IMR-90 (cell line): ENCODE measurements around the gene MCFD2. TPM values are rescaled to one million over a fixed set of nuclear protein-coding genes. Genes with fewer than 3 reads are reported as not detected.
A peak's percentile ranks its signal among the peaks of the same experiment; 100 is the strongest.

ENCODE experiments used
- ATAC-seq: fragments of 200-7000 bp; cut with Tn5 transposase; 2 replicates; pipeline ENCODE4 v1.9.1; 2020; ENCODE audit warnings: low read depth, mild to moderate bottlenecking, moderate library complexity
- BruUV-seq: library from RNA; stranded (reverse); fragments of 400-500 nt; replicated peaks from 2 replicates; lab custom pipeline; 2021; lab: Mats Ljungman, UMichigan
- CTCF ChIA-PET: fragments of 300-600 bp; formaldehyde crosslinking; extraction: SDS; loops from one replicate; lab custom pipeline; 2021; ENCODE audit warnings: antibody characterized with exemption; lab: Yijun Ruan, JAX
- POLR2A ChIA-PET: fragments of 300-600 bp; sonication (Branson Sonifier 250); formaldehyde crosslinking; loops from one replicate; lab custom pipeline; 2022; ENCODE audit warnings: antibody characterized with exemption; ENCODE audit not compliant: unreplicated experiment; lab: Charles Lee
- DNase-seq: peaks from one replicate; pipeline ENCODE4 v3.0.0; 2013
- H2AFZ ChIP-seq: replicated peaks from 2 replicates; pipeline ENCODE3; 2013; ENCODE audit warnings: low read length, mild to moderate bottlenecking; ENCODE audit not compliant: poor library complexity
- H2AK5ac ChIP-seq: 2 replicates; pipeline ENCODE4 v1.6.1; 2013; ENCODE audit warnings: low read depth, low read length, inconsistent platforms
- H2AK9ac ChIP-seq: replicated peaks from 2 replicates; pipeline ENCODE3; 2013; ENCODE audit warnings: mild to moderate bottlenecking, low read depth, low read length, moderate library complexity; ENCODE audit not compliant: poor library complexity
- H2BK120ac ChIP-seq: 2 replicates; pipeline ENCODE4 v1.6.1; 2013; ENCODE audit warnings: low read depth, low read length, inconsistent platforms
- H2BK15ac ChIP-seq: 3 replicates; pipeline ENCODE4 v1.6.1; 2013; ENCODE audit warnings: low read depth, low read length, inconsistent platforms
- H2BK20ac ChIP-seq: 2 replicates; pipeline ENCODE4 v1.6.1; 2013; ENCODE audit warnings: low read depth, mild to moderate bottlenecking, inconsistent platforms, low read length, moderate library complexity
- H2BK5ac ChIP-seq: 2 replicates; pipeline ENCODE4 v1.6.1; 2013; ENCODE audit warnings: mild to moderate bottlenecking, low read depth, low read length, inconsistent platforms; ENCODE audit not compliant: poor library complexity, severe bottlenecking
- H3K14ac ChIP-seq: replicated peaks from 2 replicates; pipeline ENCODE4 v1.6.1; 2013; ENCODE audit warnings: low read depth, low read length, inconsistent platforms
- H3K18ac ChIP-seq: 2 replicates; pipeline ENCODE4 v1.6.1; 2013; ENCODE audit warnings: low read depth, low read length, control low read depth
- H3K23ac ChIP-seq: 2 replicates; pipeline ENCODE4 v1.6.1; 2013; ENCODE audit warnings: low read depth, low read length, inconsistent platforms
- H3K27ac ChIP-seq: 2 replicates; pipeline ENCODE4 v1.5.1; 2013; ENCODE audit warnings: mild to moderate bottlenecking, control low read depth, low read length; ENCODE audit not compliant: insufficient read depth
- H3K27me3 ChIP-seq: 2 replicates; pipeline ENCODE4 v1.6.1; 2013; ENCODE audit warnings: low read length; ENCODE audit not compliant: control insufficient read depth, insufficient read depth
- H3K36me3 ChIP-seq: 2 replicates; pipeline ENCODE4 v1.6.1; 2013; ENCODE audit warnings: low read length, mixed read lengths; ENCODE audit not compliant: control insufficient read depth, insufficient read depth
- H3K4ac ChIP-seq: 2 replicates; pipeline ENCODE4 v1.6.1; 2013; ENCODE audit warnings: low read depth, low read length, inconsistent platforms
- H3K4me1 ChIP-seq: 2 replicates; pipeline ENCODE4 v1.6.1; 2013; ENCODE audit warnings: low read length, mixed read lengths; ENCODE audit not compliant: control insufficient read depth, insufficient read depth
- H3K4me2 ChIP-seq: 2 replicates; pipeline ENCODE4 v1.6.1; 2013; ENCODE audit warnings: low read depth, mild to moderate bottlenecking, control low read depth, low read length, moderate library complexity
- H3K4me3 ChIP-seq: 2 replicates; pipeline ENCODE4 v1.5.1; 2013; ENCODE audit warnings: low read depth, mild to moderate bottlenecking, control low read depth, low read length, moderate library complexity; ENCODE audit not compliant: insufficient read depth
- H3K56ac ChIP-seq: 2 replicates; pipeline ENCODE4 v1.6.1; 2013; ENCODE audit warnings: low read length, inconsistent platforms; ENCODE audit not compliant: insufficient read depth; ENCODE audit errors: extremely low read depth
- H3K79me1 ChIP-seq, 2 experiments: 2 replicates each; pipeline ENCODE4 v1.6.1; 2013; ENCODE audit warnings: low read length in 2 of 2, inconsistent platforms in 1 of 2, low read depth in 1 of 2
- H3K9ac ChIP-seq: 2 replicates; pipeline ENCODE4 v1.6.1; 2013; ENCODE audit warnings: low read depth, low read length, control low read depth
- H3K9me1 ChIP-seq: 2 replicates; pipeline ENCODE4 v1.6.1; 2013; ENCODE audit warnings: low read length, inconsistent platforms; ENCODE audit not compliant: insufficient read depth
- H3K9me3 ChIP-seq: 2 replicates; pipeline ENCODE4 v1.6.1; 2013; ENCODE audit warnings: low read length; ENCODE audit not compliant: control insufficient read depth, insufficient read depth
- H4K20me1 ChIP-seq: 2 replicates; pipeline ENCODE4 v1.6.1; 2013; ENCODE audit warnings: low read length, inconsistent platforms; ENCODE audit not compliant: insufficient read depth
- H4K5ac ChIP-seq: 2 replicates; pipeline ENCODE4 v1.6.1; 2013; ENCODE audit warnings: mild to moderate bottlenecking, low read depth, low read length, control low read depth
- H4K8ac ChIP-seq, 2 experiments: 2 replicates each; pipeline ENCODE4 v1.6.1; 2013; ENCODE audit warnings: low read depth in 2 of 2, low read length in 2 of 2, control low read depth in 1 of 2, inconsistent platforms in 1 of 2
- H4K91ac ChIP-seq: 2 replicates; pipeline ENCODE4 v1.6.1; 2013; ENCODE audit warnings: low read depth, low read length, inconsistent platforms; ENCODE audit not compliant: insufficient read depth
- MAZ ChIP-seq: IDR thresholded peaks from 2 replicates; pipeline ENCODE4 v1.6.1; 2012; ENCODE audit warnings: low read depth, mild to moderate bottlenecking, low read length, improper control_type of control experiment, moderate library complexity, borderline replicate concordance
- WGBS, 2 experiments: methylation state at CpG; one replicate each; pipeline versions ENCODE4 v1.1.5 to v1.1.7; 2013; ENCODE audit warnings: missing lambda C conversion rate in 2 of 2; ENCODE audit not compliant: insufficient read length in 1 of 2; ENCODE audit errors: extremely low coverage in 2 of 2; 5-methylcytosine and 5-hydroxymethylcytosine counted together
- dilution Hi-C: fragments of 300-500 bp; cut with HindIII; formaldehyde crosslinking; loops from one replicate; pipeline ENCODE4 v1.14.3; 2018; ENCODE audit warnings: low sequenced_read_pairs; ENCODE audit not compliant: unreplicated experiment
- in situ Hi-C: fragments of 300-500 bp; cut with MboI; formaldehyde crosslinking; loops from 3 replicates; pipeline ENCODE4 v1.14.3; 2019; ENCODE audit warnings: low sequenced_read_pairs, inconsistent platforms, mixed read lengths
- intact Hi-C: fragments of 100-400 bp; cut with micrococcal nuclease; formaldehyde crosslinking; loops from 2 replicates; pipeline ENCODE4 v1.10.0; 2022
- polyA plus RNA-seq, 3 experiments: library from polyadenylated mRNA; depleted of rRNA; stranded (reverse); fragments of >200 nt; gene quantifications; 2 replicates each; pipeline ENCODE4 v1.2.3, GENCODE V29; 2012; ENCODE audit warnings: low replicate concordance in 1 of 3
- total RNA-seq: library from RNA; depleted of rRNA; stranded (reverse); fragments of >200 nt; gene quantifications from 2 replicates; pipeline ENCODE4 v1.2.3, GENCODE V29; 2012

The MCFD2 gene
- total and polyA plus RNA-seq, 2 of the 4 experiments (the other 2 are of a cell fraction), result 145 to 177 TPM

DNA sequence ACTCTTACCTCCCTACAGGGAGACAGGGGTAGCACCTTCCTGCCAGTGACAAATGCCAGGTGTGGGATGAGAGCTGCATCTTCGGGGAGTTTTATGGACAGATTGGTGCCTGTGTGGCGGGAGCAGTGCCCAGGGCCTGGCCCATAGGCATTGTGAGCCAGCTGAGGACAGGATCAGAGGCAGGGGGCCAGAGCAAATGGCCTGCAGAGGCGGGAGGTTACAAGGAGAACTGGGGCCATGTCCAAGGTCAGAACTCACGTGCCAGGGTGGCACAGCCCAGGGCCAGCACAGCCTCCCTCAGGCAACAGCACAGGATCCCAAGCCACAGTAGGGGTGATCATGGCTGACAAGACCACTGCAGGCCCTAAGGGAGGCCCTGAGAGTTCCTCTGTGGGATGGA lies 40.2 kb upstream of the MCFD2 start:
- dilution Hi-C loops (no loop called here), intact Hi-C loops (no loop called here), in situ Hi-C loops (no loop called here)
- H3K79me1 ChIP-seq, result peaks cover 24 to 83% of the 10 kb centered on the region in 2 experiments
- H2AFZ ChIP-seq, result peak overlapping the region; percentile 83
- H4K8ac ChIP-seq, result peak overlapping the region; percentile 54 to 88
- peak overlapping the region; percentile 97 for H4K91ac ChIP-seq
- H3K27me3 ChIP-seq, result no peaks in the 10 kb centered on the region
- peak overlapping the region; percentile 95 for H3K4ac ChIP-seq
- H3K23ac ChIP-seq, result peak overlapping the region; percentile 77
- H3K14ac ChIP-seq, result peak overlapping the region; percentile 90
- POLR2A ChIA-PET, result no interaction called here
- no peak overlapping the region for H3K4me3 ChIP-seq
- peak overlapping the region; percentile 89 for H2AK5ac ChIP-seq
- no peak overlapping the region for H3K4me2 ChIP-seq
- peak overlapping the region; percentile 58; the same call in 2 of the 3 replicates for H2BK15ac ChIP-seq
- H3K36me3 ChIP-seq, result peaks cover 61% of the 10 kb centered on the region
- DNase-seq, result no peak
- no peaks in the 10 kb centered on the region for H4K20me1 ChIP-seq
- H2BK120ac ChIP-seq, result peak overlapping the region; percentile 90
- peak overlapping the region; percentile 89 for H2BK20ac ChIP-seq
- ATAC-seq, result no peak
- peak overlapping the region; percentile 37 for H2AK9ac ChIP-seq
- CTCF ChIA-PET, result interaction anchor here (0.6 kb wide), 1 partner anchor 61 kb away, joined by 3 read pairs; no protein-coding TSS in a partner anchor
- H4K5ac ChIP-seq, result peak overlapping the region; percentile 3
- WGBS, 2 experiments, result 92% methylated on average over 2 of the region's 4 CpGs; no CpG with 5 or more reads in 1 of the 2 experiments
- peak overlapping the region; percentile 78 for H2BK5ac ChIP-seq
- no peaks in the 10 kb centered on the region for H3K9me3 ChIP-seq
- no TSS peak for BruUV-seq
- peak overlapping the region; percentile 15; the same call in 1 of the 2 replicates for H3K9ac ChIP-seq
- peak overlapping the region; percentile 84 for H3K27ac ChIP-seq
- H3K56ac ChIP-seq, result peak overlapping the region; percentile 67; the same call in 1 of the 2 replicates
- TF ChIP-seq MAZ, result no peak
- H3K18ac ChIP-seq, result peak overlapping the region; percentile 3
- peaks cover 13% of the 10 kb centered on the region for H3K4me1 ChIP-seq
- H3K9me1 ChIP-seq, result peaks cover 37% of the 10 kb centered on the region
